HG02973 (cell line): ENCODE results near the gene PLPP7.

ENCODE experiments used
- ATAC-seq: cut with Tn5 transposase; IDR thresholded peaks from one replicate; pipeline ENCODE4 v1.9.1; 2021; ENCODE audit warnings: moderate library complexity; ENCODE audit not compliant: unreplicated experiment

The PLPP7 gene

GRCh38 chr9:131302244-131303075, 12.9 kb downstream of the PLPP7 start:
- ATAC-seq: no peak

- no peak for ATAC-seq
Observed at GRCh38 chr9:131303381-131304321, 14.1 kb downstream of the PLPP7 start.

- no peak for ATAC-seq
Observed at GRCh38 chr9:131304676-131305355, 15.3 kb downstream of the PLPP7 start.

GRCh38 chr9:131306397-131307004, 17.0 kb downstream of the PLPP7 start:
- ATAC-seq: no peak

GRCh38 chr9:131307974-131308373, 18.5 kb downstream of the PLPP7 start:
- ATAC-seq: no peak

GRCh38 chr9:131308452-131308851, 18.9 kb downstream of the PLPP7 start:
- no peak for ATAC-seq

- ATAC-seq: no peak
Observed at GRCh38 chr9:131308906-131309529, 19.5 kb downstream of the PLPP7 start.

GRCh38 chr9:131309530-131310276, 20.2 kb downstream of the PLPP7 start:
- ATAC-seq: no peak

- no peak for ATAC-seq
Observed at GRCh38 chr9:131310833-131311554, 21.5 kb downstream of the PLPP7 start.

- no peak for ATAC-seq
Observed at GRCh38 chr9:131312246-131312645, 22.7 kb downstream of the PLPP7 start.

- ATAC-seq: no peak
Observed at GRCh38 chr9:131312822-131313770, 23.6 kb downstream of the PLPP7 start.

GRCh38 chr9:131318231-131319085, 28.9 kb downstream of the PLPP7 start:
- ATAC-seq: no peak

- ATAC-seq: no peak
Observed at GRCh38 chr9:131319486-131319885, 30.0 kb downstream of the PLPP7 start.

GRCh38 chr9:131320031-131320685, 30.6 kb downstream of the PLPP7 start:
- ATAC-seq: no peak

- no peak for ATAC-seq
Observed at GRCh38 chr9:131323629-131324028, 34.1 kb downstream of the PLPP7 start.
